NCI-H1417 treated with DMSO at 0.1 percent for 48 hours (cell line): ENCODE measurements around the gene ZDHHC11B.
"Not testable (repeated sequence)": the region's sequence is repeated elsewhere in the genome, so short reads cannot be mapped to it uniquely, and the experiment has no call there.

Experiments
- DNase-seq: peaks from one replicate; lab custom pipeline; 2025; lab: John Stamatoyannopoulos, UW

The ZDHHC11B gene

DNA sequence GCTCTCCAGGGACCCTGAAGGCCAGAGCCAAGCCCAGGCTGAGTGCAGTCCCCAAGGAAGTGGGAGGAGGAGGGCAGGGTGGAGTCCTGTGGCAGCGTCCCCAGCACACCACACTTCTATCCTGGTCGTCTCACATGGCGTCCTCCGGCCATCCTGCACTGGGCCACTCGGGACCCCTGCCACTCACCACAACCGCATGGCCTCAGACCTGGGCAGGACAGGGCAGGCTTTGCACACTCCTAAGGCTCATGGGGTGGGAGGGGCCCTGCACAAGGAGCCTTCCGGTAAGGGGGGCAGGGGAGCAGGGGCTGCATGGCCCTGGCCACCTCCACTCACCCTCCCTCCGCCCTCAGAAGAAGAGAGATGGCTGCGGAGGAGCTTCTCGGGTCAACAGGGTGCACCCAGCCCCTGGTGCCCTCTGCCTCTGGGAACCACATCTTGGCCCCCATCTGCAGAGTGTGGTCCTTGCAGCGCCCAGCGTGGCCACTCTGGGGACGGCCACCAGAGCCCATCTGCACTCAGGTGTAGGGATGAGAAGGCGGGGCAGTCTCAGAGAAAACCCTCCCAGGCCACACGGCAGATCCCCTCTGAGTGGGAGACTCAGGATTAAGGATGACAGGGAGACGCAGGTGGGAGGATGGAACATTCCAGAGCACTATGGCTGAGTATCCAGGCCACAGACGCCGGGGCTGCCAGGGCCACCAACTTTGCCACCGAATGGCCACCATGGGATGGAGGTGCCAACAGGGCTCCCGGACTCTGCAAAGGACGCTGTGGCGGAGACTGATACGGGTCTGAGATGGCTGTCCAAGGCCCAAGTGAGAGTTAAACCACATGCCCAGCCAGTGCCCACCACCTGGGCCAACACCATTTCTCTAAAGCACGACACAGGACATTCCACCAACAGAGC is 99.0 kb downstream of the ZDHHC11B start:
- no peak for DNase-seq

DNA sequence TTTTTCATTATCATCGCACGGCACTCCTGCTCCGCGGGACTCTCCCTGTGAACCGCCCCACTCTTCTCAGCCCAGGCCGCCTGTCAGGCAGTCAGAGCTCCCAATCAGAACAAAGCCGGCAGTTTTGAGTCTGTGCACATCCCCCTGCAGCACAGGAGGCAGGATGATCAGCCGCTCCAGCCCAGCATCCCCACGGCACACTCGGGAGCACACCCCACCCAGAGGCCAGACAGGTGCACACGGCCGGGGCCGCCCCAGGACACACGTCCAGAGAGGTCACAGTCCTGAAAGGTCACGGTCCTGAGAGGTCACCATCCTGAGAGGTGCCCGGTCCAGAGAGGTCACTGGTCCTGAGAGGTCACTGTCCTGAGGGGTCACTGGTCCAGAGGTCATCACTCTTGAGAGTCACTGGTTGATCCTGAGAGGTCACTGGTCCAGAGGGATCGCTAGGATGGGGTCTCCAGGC is 99.7 kb downstream of the ZDHHC11B start:
- no peak for DNase-seq

DNA sequence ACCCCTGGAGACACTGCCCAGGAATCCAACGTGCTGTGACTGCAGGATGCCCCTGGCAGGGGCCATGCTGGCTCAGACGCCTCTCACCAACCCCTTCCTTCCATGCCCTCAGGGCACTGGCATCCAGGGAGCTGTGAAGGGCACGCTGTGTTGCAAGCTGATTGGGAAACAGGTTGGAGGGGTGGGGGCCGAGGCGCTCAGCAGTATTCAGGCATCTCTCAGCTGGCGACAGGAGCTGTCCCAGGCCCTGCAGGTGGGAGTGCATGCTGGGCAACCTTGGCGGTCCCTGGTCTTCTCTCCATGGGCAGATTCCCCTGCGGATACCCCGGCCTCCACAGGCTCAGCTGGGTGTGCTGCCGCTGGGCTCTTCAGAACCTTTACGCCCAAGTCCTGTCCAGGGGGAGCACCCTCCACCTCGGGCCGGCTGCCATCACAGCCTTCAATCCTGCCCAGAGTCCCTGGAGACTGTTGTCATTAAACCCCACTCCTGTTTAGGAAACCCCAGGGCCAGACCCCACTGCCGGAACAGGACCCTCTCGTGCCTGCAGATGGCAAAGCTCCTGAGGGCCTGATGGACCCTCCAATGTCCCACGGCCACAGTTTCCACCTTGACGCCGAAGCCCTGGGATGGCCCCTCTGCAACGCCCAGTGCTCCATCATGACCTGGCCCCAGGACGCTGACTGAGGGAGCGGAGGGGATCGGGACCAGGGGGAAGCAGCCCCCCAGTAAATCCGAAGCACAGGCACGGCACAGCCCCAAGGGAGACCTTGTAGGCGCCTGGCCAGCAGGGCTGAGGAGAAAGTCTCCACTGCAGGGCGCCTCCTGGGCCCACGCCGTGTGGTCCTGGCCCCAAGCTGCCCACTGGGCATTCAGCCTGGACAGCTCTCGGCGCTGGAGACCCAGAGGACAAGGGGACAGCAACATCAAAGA is 100.7 kb downstream of the ZDHHC11B start:
- no peak for DNase-seq

DNA sequence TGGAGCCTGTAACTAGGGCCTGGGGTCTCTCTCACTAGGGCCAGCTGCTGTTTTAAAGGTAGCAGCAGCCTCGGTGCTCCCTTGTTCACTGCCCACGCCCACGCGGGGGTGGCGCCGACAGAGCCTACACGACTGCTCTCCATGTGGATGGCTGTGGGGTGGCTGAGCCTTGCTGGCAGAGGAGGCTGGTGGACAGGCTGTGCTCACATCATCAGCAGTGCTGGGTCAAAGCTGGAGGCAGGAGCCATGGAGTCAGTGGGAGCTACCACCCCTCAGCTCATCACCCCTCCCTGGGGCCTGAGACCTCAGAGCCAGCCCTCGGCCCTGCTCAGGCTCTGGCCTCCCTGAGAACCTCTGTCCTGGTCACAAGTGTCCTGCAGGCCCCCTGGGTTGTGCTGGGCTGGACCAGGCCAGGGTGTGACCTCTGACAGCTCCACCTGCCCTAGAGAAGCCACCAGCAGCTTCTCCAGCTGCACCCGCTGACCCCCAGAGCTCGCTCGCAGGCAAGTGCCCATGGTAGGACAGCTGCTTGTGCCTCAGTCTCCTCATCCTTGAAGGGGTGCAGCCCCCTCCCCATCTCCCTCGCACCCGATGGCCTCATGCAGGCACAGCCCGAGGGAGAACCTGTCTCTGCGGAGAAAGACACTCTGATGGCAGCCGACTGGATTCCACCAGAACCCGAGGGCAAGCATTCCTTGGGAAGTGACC is 101.7 kb downstream of the ZDHHC11B start:
- DNase-seq, result not testable (repeated sequence)

DNA sequence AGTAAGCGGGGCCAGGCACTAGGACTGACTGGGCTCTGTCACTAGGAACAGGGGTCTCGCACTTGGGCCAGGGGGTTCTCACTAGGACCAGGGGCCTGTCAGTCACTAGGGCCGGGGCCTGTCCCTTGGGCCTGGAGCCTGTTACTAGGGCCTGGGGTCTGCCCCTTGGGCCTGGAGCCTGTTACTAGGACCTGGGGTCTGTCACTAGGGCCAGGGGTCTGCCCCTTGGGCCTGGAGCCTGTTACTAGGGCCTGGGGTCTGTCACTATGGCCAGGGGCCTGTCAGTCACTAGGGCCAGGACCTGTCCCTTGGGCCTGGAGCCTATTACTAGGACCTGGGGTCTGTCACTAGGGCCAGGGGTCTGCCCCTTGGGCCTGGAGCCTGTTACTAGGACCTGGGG is 102.3 kb downstream of the ZDHHC11B start:
- DNase-seq, result not testable (repeated sequence)

DNA sequence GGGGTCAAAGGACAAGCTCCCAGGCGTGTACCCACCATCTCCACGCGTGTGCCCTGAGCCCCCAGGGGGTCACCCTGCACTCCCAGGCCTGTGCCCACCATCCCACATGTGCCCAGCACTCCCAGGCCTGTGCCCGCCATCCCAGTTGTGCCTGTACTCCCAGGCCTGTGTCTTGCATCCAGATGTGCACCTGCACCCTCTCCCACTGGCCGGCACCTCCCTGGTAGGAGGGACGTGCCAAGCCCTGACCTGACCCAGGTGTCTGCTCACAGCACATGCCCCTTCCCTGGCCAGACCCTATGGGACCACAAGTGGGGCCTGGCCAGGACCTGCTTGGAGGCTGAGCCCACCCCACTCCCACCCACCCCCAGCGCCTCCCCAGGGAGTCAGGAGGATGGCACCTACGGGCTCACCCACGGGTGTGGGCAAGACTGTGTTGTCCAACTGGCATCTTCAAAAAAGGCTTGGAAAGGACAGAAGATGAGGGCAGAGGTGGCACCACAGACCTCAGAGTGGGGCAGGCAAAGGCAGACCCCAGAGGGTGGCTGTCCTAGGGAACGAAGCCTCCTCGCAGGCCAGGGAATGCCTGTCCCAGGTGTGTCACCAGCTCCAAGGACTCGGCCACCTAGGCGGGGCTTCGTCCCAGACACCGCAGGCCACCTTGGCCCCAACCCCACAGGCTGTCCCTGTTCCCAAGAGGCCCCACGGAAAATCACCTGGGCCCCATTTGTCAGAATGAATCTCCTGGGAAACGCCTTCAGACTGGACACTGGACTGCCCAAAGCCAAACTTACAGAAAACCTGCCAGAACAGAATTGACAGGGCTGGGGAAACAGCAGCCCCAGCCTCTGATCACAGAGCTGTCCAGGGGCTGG is 103.0 kb downstream of the ZDHHC11B start:
- DNase-seq, result not testable (repeated sequence)

DNA sequence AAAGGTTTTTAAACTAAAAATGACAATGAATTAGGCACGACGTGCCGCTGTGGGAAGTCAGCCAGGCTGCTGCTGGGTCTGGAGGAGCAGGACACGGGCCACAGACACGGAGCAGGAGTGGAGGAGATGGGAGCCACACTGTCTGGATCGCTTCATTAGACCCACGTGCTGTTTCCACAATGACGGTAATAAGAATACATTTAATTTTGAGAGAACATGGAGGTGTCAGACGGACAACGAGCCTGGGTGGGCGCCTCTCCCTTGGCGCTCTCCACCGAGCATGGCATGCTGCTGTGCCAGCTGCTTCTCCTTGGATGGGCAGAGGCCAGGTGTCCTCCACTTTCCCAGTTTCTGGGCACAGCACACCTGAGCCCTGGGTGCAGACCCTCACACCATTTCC is 103.7 kb downstream of the ZDHHC11B start:
- not testable (repeated sequence) for DNase-seq

DNA sequence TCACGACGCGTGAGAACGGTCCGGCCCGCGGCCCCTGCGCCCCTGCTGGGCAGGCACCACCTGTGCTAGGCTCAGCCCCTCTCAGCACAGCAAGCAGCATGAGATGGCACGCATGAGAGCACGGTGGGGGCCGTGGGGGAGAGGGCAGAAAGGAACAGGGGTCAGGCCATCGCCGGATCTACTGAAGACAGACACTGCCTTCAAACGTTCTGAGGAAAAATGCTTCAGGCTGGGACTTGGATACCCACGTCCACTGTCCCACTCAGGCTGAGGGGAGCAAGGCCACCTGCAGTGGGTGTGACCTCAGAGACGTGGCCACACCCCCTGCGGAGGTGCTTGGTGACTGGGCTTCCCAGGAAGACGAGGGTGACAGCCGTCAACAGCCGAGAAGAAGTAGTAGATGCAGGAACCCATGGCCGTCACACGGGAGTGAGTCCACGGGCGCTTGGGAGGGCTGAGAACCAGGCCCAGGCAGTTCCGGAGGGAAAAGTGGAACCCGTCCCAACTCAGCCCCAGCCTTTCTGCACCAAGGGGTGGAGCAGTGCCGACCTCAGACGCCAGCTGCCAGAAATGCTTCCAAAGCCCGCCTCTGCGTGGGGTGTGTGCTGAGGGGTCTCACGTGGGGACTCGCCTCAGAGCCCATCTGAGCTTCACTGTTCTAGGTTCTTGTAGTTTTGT is 104.3 kb downstream of the ZDHHC11B start:
- not testable (repeated sequence) for DNase-seq

DNA sequence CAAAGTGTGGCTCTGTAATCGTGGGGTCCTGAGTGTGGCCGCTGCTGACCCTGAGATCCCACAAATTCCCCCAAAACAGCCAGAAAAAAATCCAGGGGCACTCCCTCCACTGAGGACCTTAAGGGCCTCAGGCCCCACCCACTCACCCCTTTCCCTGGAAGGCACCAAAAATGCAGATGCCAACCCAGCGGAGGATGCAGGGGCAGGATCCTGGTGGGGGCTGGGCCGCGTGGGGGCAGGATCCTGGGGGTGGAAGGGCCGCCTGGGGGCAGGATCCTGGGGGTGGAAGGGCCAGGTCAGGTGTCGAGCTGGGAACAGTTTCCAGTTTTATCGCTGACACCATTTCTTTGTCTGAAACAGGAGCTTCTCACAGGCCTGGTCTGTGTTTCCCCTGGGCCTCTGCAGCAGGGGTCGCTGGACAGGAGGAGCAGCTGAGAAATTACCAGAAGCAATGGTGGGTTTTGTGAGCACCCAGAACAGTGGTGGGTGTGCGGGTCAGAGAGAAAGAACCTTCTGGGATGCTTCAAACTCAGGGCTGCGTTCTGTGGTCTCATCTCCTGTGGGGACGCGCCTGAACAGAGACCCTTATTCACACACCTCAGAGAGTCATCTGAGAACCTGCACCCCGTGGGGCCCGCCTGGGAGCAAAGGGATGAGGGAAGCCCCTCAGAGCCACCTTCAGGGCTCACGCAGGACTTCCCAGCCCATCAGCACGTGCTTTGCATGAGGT is 105.2 kb downstream of the ZDHHC11B start:
- not testable (repeated sequence) for DNase-seq

DNA sequence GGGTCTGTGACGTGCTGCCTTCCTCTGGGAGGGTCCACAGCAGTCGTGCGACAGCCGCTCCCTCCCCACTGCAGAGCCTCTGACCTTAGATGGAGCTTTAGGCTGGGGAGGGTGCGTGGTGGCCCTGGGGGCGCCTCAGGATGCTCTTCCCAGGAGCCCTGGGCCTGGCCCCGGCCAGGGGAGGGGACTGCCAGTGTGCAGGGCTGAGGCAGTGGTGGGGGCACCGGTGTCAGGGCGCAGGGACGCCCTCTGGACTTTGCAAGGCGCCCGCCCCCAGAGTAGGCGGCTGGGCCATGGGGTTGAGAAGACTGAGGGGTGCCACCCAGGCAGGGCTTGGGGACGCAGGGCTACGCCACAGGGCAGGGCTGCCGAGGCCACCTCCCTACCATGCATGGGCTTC is 106.0 kb downstream of the ZDHHC11B start:
- DNase-seq, result not testable (repeated sequence)

DNA sequence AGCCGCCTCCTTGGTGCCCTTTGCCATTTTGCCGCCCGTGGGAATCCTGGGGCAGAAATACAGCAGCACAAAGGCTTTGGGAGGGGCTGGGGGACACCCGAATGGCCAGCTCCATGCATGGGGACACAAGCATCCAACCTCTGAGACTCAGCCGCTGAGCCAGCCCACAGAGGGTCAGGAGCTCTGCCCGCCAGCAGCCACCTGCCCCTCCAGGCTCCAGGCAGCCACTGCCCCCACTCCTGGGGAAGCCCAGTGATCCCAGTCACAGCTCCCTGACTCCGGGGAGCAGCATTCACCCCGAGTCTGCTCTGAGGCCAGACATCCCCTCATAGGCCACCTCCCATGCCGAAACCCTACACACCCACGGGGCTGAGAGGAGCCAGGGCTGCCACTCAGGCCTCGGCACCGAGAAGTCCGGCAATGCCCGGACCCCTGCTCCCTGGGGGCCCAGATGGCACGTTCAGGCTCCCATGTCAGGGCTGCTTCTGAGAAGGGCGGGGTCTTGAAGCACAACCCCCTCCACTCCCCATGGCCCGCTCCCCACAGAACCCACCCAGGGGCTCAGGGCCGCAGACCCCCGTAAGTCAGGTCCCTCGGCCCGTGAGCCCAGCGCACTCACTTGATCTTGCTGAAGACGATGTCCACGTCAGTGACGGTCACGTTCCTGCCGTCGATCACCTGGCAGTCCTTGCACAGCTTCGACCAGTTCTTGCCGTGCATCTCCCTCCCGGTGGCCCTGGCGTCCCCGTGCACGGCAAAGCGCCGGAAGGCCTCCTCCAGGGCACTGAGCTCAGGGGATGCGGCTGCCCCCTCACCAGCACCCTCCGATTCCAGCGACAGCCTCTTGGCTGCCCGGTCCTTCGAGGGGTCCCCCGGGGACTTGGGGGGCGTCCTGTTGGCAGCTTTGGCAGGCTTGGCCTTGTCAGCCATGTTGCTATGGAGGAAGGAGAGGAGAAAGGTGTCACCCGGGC is 107.1 kb downstream of the ZDHHC11B start:
- DNase-seq, result no peak

DNA sequence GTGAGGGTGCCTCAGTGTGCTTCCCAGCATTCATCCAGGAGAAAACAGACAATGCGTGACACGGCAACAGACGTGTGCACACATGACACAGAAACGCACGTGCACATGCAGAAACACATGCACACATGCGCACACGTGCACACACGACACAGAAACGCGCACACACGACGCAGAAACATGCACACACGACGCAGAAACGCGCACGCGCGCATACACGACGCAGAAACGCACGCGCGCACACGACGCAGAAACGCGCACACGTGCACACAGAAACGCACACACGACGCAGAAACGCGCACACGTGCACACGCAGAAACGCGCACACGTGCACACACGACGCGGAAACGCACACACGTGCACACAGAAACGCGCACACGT is 107.8 kb downstream of the ZDHHC11B start:
- DNase-seq, result no peak

DNA sequence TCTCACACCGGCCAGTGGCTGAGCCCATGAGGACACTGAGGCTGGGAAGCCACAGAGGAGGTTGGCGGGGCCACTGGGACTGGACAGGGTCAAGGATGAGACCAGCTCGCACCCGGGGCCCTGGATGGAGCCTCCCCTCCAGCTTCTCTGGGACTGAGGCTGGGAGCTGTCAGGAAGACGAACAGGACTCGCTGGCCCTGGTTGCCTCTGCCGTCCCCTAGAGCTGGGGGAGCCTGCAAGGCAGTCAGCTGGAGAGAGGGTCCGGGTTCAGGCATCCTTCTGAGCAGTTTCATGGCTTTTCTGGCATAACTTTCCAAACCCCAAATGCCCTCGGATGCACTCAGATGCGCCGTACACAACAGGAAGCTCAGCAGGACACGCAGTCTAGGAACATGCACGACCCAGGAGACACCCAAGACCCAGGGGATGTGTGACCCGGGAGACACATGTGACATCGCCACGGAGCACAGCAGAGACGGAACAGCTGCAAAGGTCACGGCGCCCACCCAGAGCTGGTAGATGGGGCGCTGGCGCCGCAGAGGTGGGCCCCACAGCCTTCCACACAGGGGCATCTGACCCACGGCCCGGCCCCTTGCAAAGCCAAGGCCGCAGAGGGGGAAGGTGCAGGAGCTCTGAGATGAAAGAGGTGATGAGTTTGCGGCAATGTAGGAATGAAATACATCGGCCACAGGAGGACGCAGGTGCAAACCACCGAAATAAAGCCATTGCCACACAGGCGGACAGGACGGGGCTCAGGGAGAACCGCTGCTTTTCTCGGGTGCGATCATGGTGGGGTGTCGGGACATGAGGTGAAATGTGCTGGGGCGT is 108.4 kb downstream of the ZDHHC11B start:
- no peak for DNase-seq

DNA sequence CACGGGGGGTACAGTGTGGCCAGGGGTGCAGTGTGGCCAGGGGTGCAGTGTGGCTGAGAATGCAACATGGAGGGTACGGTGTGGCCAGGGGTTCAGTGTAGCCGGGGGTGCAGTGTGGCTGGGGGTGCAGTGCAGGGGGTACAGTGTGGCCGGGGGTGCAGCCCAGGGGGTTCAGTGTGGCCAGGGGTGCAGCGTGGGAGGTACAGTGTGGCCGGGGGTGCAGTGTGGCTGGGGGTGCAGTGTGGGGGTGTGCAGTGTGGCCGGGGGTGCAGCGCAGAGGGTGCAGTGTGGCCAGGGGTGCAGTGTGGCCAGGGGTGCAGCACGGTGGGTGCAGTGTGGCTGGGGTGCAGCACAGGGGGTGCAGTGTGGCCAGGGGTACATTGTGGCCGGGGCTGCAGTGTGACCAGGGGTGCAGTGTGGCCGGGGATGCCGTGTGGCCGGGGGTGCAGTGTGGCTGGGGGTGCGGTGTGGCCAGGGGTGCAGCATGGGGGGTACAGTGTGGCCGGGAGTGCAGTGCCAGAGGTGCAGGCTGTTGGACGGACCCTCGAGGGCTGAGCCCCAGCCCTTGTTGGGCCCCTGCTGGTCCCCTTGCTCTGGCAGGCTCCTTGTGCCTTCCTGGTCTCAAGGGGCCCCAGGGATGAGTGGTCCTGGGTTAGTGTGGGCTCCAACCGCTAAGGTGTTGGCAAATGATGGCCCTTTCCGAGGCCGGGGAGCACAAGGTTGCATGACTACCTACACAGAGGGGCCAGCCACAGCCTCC is 109.2 kb downstream of the ZDHHC11B start:
- no peak for DNase-seq

DNA sequence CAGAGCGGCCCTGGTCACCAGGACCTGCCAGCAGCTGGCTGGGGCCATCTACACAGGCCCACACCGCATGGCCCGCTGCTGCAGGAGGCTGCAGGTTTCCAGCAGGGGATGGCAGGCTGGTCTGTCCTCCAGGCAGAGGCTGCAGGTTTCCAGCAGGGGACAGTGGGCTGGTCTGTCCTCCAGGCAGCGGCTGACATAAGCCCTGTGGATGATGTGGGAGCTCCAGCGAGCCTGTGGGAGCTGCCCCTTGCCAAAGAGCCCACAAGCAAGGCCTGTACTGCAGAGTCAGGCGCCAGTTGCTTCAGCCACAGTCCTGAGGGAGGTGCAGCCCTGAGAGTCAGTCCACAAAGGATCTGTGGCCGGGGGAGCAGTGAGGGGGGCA is 109.9 kb downstream of the ZDHHC11B start:
- no peak for DNase-seq

DNA sequence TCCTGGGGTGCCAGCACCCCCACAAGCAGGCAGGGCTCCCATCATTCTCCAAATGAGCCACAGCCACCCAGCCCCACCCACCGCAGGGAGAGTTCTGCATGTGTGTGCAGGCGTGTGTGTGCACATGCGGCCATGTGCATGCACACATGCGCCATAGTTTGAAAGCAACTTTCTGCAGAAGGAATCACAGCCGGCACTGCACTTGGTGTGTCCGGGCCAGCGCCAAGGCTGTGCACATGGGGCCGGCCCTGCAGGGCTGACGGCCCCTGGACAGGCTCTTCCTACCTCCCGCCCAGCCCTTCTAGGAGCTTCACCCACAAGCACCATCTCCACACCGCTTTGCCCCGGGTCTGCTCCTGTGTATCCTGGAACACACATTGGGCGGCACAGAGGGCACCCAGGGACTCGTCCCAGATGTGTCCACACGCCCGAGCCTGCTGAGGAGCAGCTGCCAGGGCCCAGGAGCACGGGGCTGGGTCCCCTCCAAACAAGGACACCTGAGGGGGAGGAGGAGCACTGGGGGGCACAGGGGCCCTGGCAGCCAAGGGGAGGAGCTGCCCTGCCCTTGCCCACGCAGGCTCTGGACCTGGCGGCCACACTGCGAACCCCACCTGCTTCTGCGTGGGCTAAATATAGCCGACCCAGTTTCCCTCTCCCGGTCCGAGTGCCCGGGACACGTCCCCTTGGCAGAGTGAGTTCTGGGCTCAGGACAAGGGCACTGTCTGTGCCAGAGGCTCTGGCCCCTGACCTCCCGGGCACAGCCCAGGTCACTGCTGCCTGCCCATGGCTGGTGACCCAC is 110.5 kb downstream of the ZDHHC11B start:
- DNase-seq, result no peak
